ENCODE results near the gene PRAC1.
"Not testable (repeated sequence)": the region's sequence is repeated elsewhere in the genome, so short reads cannot be mapped to it uniquely, and the experiment has no call there.

PRAC1 gene

GRCh38 chr17:48725288-48726064, 3.2 kb upstream of the PRAC1 start:
- no peak for DNase-seq

- no peak for DNase-seq
Measured at GRCh38 chr17:48725004-48725287, 2.6 kb upstream of the PRAC1 start.

- peak in 3 of 4 experiments; percentile 46 to 64 (median 52) for DNase-seq
Measured at GRCh38 chr17:48724251-48725003, 2.1 kb upstream of the PRAC1 start.

GRCh38 chr17:48723423-48724250, 1.3 kb upstream of the PRAC1 start:
- no peak for DNase-seq

- no peak for DNase-seq
Measured at GRCh38 chr17:48722915-48723422, 651 bp upstream of the PRAC1 start, which contains the start of gene PRAC2. Gene PRAC2 (plus strand): TSS chr17:48723185. CDS start chr17:48724411, 1,226 bp downstream.

- no peak for DNase-seq
Measured at GRCh38 chr17:48721009-48721402, 1.3 kb downstream of the PRAC1 start.

GRCh38 chr17:48720266-48721008, 1.9 kb downstream of the PRAC1 start:
- DNase-seq, result no peak

- no peak for DNase-seq
Measured at GRCh38 chr17:48719642-48720265, 2.6 kb downstream of the PRAC1 start.

GRCh38 chr17:48718761-48719641, 3.3 kb downstream of the PRAC1 start:
- no peak for DNase-seq

- DNase-seq, result no peak
Measured at GRCh38 chr17:48718227-48718760, 4.0 kb downstream of the PRAC1 start.

- no peak for DNase-seq
Measured at GRCh38 chr17:48717367-48718226, 4.7 kb downstream of the PRAC1 start.

- not testable (repeated sequence) for DNase-seq
Measured at GRCh38 chr17:48716549-48716948, 5.8 kb downstream of the PRAC1 start.

- DNase-seq, result no peak
Measured at GRCh38 chr17:48715496-48716399, 6.6 kb downstream of the PRAC1 start.

GRCh38 chr17:48711128-48711527, 11.2 kb downstream of the PRAC1 start:
- DNase-seq, result no peak

- no peak for DNase-seq
Measured at GRCh38 chr17:48704361-48705248, 17.7 kb downstream of the PRAC1 start.

GRCh38 chr17:48701864-48702532, 20.3 kb downstream of the PRAC1 start:
- no peak for DNase-seq

- no peak for DNase-seq
Measured at GRCh38 chr17:48693178-48693577, 29.1 kb downstream of the PRAC1 start.

Measured in activated naive CD4-positive, alpha-beta T cell (primary cell).